ENCODE results near the gene GNB1L. TPM values are rescaled to one million over a fixed set of nuclear protein-coding genes. Genes with fewer than 3 reads are reported as not detected.

GNB1L gene
- total RNA-seq, 1 donor from 2014 or later = 7.8 TPM

DNA sequence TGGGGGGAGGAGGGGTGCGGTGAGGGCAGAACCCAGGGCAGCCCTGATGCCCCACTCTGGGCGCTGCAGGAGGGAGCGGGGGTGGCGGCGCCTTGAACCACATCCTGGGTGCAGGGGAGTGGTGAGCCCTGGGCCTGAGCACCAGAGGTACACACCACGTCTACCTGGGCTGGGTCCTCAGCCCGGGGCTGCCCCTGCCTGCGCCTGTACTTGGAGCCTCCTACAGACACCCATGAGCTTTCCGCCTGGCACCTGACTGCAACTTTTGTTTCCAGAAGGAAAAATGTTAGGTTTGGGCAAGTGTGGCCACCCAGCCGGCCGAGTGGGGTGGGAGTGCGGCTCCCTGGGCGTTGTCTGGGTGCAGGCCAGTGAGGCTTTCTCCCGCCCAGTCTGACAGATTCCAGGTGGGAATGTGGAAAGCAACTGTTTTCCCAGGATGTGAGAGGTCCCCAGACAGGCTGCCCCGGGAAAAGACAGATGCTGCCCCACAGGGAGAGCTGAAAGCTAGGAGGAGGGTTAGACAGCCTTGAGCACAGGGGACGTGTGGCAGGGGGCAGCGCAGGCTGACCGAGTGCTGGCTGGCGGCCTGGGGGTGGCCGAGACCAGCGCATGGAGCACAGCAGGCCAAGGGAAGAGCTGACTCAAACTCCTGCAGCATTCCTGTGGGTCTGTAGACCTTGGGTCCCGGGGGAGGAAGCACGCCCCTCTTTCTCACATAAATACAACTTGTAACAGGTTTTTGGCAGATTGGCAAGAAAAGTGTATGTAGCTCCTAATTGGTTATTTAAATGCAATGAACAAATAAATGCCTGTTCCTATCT lies 44.1 kb downstream of the GNB1L start:
- TF ChIP-seq, protein P1, sequence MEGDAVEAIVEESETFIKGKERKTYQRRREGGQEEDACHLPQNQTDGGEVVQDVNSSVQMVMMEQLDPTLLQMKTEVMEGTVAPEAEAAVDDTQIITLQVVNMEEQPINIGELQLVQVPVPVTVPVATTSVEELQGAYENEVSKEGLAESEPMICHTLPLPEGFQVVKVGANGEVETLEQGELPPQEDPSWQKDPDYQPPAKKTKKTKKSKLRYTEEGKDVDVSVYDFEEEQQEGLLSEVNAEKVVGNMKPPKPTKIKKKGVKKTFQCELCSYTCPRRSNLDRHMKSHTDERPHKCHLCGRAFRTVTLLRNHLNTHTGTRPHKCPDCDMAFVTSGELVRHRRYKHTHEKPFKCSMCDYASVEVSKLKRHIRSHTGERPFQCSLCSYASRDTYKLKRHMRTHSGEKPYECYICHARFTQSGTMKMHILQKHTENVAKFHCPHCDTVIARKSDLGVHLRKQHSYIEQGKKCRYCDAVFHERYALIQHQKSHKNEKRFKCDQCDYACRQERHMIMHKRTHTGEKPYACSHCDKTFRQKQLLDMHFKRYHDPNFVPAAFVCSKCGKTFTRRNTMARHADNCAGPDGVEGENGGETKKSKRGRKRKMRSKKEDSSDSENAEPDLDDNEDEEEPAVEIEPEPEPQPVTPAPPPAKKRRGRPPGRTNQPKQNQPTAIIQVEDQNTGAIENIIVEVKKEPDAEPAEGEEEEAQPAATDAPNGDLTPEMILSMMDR (IDR thresholded peaks at IDR 0.05) = no peak
- ATAC-seq (no peak), DNase-seq (no peak)
- intact Hi-C loops (cut with DNase I) = no loop called here
- H3K27ac ChIP-seq = no peak overlapping the region
- H3K27me3 ChIP-seq = no peaks in the 10 kb centered on the region
- H3K4me3 ChIP-seq = no peak overlapping the region
- no peaks in the 10 kb centered on the region for H3K4me1 ChIP-seq
- H3K9me3 ChIP-seq = no peaks in the 10 kb centered on the region
- H3K36me3 ChIP-seq = no peaks in the 10 kb centered on the region

GRCh38 chr22:19809741-19810140 lies 44.9 kb downstream of the GNB1L start:
- ATAC-seq (no peak), DNase-seq (no peak)
- Histone ChIP-seq H3K27ac (no peak overlapping the region), H3K4me1 (no peaks in the 10 kb centered on the region), H3K4me3 (no peak overlapping the region), H3K36me3 (no peaks in the 10 kb centered on the region), H3K9me3 (no peaks in the 10 kb centered on the region), H3K27me3 (no peaks in the 10 kb centered on the region)
- TF ChIP-seq, protein P1 (IDR thresholded peaks at IDR 0.05) = no peak
- intact Hi-C loops (cut with DNase I) = no loop called here

DNA sequence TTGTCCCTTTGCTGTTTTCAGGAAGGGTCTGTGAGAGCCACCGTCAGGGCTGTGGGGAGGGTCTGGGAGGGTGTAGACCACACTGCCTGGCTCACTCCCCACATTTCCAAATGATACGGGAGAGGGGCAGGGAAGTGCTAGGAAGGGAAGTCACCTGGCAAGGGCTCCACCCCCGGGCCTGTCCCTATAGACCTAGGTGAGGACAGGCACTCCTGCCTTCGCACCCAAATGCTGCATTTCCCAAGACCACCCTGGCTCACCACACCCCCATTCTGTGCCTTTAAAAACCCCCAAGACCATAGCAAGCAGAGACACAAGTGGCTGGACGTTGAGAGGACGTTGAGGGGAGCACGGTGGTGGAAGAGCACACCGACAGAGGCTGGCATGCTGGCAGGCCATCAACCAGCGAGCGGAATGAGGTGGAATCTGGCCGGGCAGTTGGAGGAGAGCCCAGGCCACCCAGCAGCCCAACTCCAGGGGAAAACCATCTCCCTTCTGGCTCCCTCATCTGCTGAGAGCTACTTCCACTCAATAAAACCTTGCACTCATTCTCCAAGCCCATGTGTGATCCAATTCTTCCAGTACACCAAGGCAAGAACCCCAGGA lies 45.7 kb downstream of the GNB1L start:
- H3K27me3 ChIP-seq = no peaks in the 10 kb centered on the region
- ATAC-seq (no peak), DNase-seq (no peak)
- intact Hi-C loops (cut with DNase I) = no loop called here
- H3K27ac ChIP-seq = no peak overlapping the region
- H3K9me3 ChIP-seq = no peaks in the 10 kb centered on the region
- no peaks in the 10 kb centered on the region for H3K36me3 ChIP-seq
- no peak overlapping the region for H3K4me3 ChIP-seq
- no peaks in the 10 kb centered on the region for H3K4me1 ChIP-seq
- TF ChIP-seq, protein P1 (IDR thresholded peaks at IDR 0.05) = no peak

DNA sequence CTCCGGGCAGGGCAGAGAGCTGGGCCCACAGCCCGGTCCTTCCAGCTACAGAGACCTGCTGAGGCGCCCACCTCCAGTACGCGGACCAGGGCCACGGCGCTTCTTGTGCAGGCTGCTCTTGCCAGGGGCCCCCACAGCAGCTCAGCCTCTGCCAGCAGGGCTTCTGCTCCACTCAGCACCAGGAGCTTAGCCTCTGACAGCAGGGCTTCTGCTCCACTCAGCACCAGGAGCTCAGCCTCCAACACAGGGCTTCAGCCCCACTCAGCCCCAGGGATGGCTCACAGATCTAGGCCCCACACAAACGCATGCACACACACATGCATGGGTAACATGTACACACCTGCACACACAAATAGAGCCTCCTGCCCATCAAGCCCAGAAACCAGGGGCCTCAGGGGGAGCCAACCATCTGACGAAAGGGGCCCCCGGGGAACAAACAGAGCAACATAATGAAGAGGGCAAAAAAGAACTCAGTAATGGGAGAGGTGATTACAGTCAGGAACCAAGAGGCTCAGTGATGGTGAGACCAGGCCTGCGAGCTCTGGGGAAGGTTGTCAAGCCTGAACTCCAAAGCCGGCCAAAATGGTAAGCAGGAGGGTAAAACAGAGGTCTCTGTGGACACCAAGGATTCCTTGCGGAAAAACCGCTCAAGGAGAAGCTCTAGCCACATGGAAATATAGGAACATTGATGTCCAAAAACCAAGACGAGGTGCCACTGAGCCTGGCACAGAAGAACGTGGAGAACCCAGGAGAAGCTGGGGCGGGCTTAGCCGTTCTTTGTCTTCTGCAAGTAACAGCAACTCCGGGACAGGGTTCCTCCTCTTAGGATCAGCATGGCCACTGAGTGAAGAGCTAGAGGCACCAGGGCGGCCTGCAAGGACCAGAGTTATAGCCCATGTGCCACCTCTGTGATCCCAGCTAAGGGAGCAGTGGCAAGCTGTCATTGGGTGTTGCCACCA lies 46.5 kb downstream of the GNB1L start:
- Histone ChIP-seq H3K36me3 (no peaks in the 10 kb centered on the region), H3K9me3 (no peaks in the 10 kb centered on the region), H3K27ac (no peak overlapping the region), H3K4me3 (no peak overlapping the region), H3K4me1 (no peaks in the 10 kb centered on the region), H3K27me3 (no peaks in the 10 kb centered on the region)
- DNase-seq = no peak
- ATAC-seq = no peak
- intact Hi-C loops (cut with DNase I) = no loop called here
- TF ChIP-seq, protein P1 (IDR thresholded peaks at IDR 0.05) = no peak

- no peaks in the 10 kb centered on the region for H3K4me1 ChIP-seq
- H3K36me3 ChIP-seq = no peaks in the 10 kb centered on the region
- H3K4me3 ChIP-seq = no peak overlapping the region
- H3K27ac ChIP-seq = no peak overlapping the region
- no peaks in the 10 kb centered on the region for H3K9me3 ChIP-seq
- ATAC-seq = no peak
- intact Hi-C loops (cut with DNase I) = no loop called here
- TF ChIP-seq, protein P1 (IDR thresholded peaks at IDR 0.05) = no peak
- H3K27me3 ChIP-seq = no peaks in the 10 kb centered on the region
- DNase-seq = no peak
These were observed 47.3 kb downstream of the GNB1L start for GRCh38 chr22:19807161-19807913.

All from upper lobe of right lung (tissue), 1 donor.